ENCODE measurements around the gene SLC9A9.
A peak's percentile ranks its signal among the peaks of the same experiment; 100 is the strongest.
"Not testable (repeated sequence)": the region's sequence is repeated elsewhere in the genome, so short reads cannot be mapped to it uniquely, and the experiment has no call there.

SLC9A9 gene

GRCh38 chr3:143695333-143695732 lies 152.9 kb downstream of the SLC9A9 start:
- DNase-seq (ENCODE audit: low read depth in 2 of 2): not testable (repeated sequence)

- no peak for DNase-seq (ENCODE audit: low read depth in 2 of 2)
These were observed 154.8 kb downstream of the SLC9A9 start for GRCh38 chr3:143693506-143693905.

GRCh38 chr3:143686638-143687197 lies 161.6 kb downstream of the SLC9A9 start:
- DNase-seq (ENCODE audit: low read depth in 2 of 2): no peak

GRCh38 chr3:143685491-143685890 lies 162.8 kb downstream of the SLC9A9 start:
- no peak for DNase-seq (ENCODE audit: low read depth in 2 of 2)

GRCh38 chr3:143677430-143677829 lies 170.8 kb downstream of the SLC9A9 start:
- no peak for DNase-seq (ENCODE audit: low read depth in 2 of 2)

GRCh38 chr3:143676747-143677146 lies 171.5 kb downstream of the SLC9A9 start:
- DNase-seq (ENCODE audit: low read depth in 2 of 2): no peak

- no peak for DNase-seq (ENCODE audit: low read depth in 2 of 2)
These were observed 172.2 kb downstream of the SLC9A9 start for GRCh38 chr3:143676021-143676420.

- DNase-seq (ENCODE audit: low read depth in 2 of 2): peak; percentile 31 to 52
These were observed 173.9 kb downstream of the SLC9A9 start for GRCh38 chr3:143674100-143674968.

- no peak for DNase-seq (ENCODE audit: low read depth in 2 of 2)
These were observed 175.7 kb downstream of the SLC9A9 start for GRCh38 chr3:143672396-143673165.

- DNase-seq (ENCODE audit: low read depth in 2 of 2): no peak
These were observed 176.6 kb downstream of the SLC9A9 start for GRCh38 chr3:143671626-143672025.

- DNase-seq (ENCODE audit: low read depth in 2 of 2): no peak
These were observed 179.1 kb downstream of the SLC9A9 start for GRCh38 chr3:143668924-143669790.

GRCh38 chr3:143668385-143668784 lies 179.9 kb downstream of the SLC9A9 start:
- no peak for DNase-seq (ENCODE audit: low read depth in 2 of 2)

- no peak for DNase-seq (ENCODE audit: low read depth in 2 of 2)
These were observed 186.6 kb downstream of the SLC9A9 start for GRCh38 chr3:143661677-143662076.

- DNase-seq (ENCODE audit: low read depth in 2 of 2): no peak
These were observed 189.4 kb downstream of the SLC9A9 start for GRCh38 chr3:143658861-143659260.

- no peak for DNase-seq (ENCODE audit: low read depth in 2 of 2)
These were observed 190.2 kb downstream of the SLC9A9 start for GRCh38 chr3:143658116-143658515.

GRCh38 chr3:143657391-143657790 lies 190.9 kb downstream of the SLC9A9 start:
- no peak for DNase-seq (ENCODE audit: low read depth in 2 of 2)

- DNase-seq (ENCODE audit: low read depth in 2 of 2): no peak
These were observed 193.4 kb downstream of the SLC9A9 start for GRCh38 chr3:143654906-143655305.

- DNase-seq (ENCODE audit: low read depth in 2 of 2): no peak
These were observed 194.3 kb downstream of the SLC9A9 start for GRCh38 chr3:143653935-143654334.

- no peak for DNase-seq (ENCODE audit: low read depth in 2 of 2)
These were observed 194.8 kb downstream of the SLC9A9 start for GRCh38 chr3:143653493-143653892.

GRCh38 chr3:143652118-143652517 lies 196.2 kb downstream of the SLC9A9 start:
- no peak for DNase-seq (ENCODE audit: low read depth in 2 of 2)

- no peak for DNase-seq (ENCODE audit: low read depth in 2 of 2)
These were observed 197.4 kb downstream of the SLC9A9 start for GRCh38 chr3:143650827-143651226.

GRCh38 chr3:143650120-143650519 lies 198.1 kb downstream of the SLC9A9 start:
- no peak for DNase-seq (ENCODE audit: low read depth in 2 of 2)

Data from stimulated activated CD8-positive, alpha-beta memory T cell treated with anti-CD3 and anti-CD28 coated beads, Interleukin-2, amount 100 ng/mL, for 48 hours (primary cell).